GM21576 (cell line): ENCODE measurements around the gene TOP1.

Experiments
- ATAC-seq: cut with Tn5 transposase; IDR thresholded peaks from one replicate; pipeline ENCODE4 v1.9.1; 2021; ENCODE audit warnings: mild to moderate bottlenecking, moderate library complexity; ENCODE audit not compliant: unreplicated experiment

Gene TOP1

DNA sequence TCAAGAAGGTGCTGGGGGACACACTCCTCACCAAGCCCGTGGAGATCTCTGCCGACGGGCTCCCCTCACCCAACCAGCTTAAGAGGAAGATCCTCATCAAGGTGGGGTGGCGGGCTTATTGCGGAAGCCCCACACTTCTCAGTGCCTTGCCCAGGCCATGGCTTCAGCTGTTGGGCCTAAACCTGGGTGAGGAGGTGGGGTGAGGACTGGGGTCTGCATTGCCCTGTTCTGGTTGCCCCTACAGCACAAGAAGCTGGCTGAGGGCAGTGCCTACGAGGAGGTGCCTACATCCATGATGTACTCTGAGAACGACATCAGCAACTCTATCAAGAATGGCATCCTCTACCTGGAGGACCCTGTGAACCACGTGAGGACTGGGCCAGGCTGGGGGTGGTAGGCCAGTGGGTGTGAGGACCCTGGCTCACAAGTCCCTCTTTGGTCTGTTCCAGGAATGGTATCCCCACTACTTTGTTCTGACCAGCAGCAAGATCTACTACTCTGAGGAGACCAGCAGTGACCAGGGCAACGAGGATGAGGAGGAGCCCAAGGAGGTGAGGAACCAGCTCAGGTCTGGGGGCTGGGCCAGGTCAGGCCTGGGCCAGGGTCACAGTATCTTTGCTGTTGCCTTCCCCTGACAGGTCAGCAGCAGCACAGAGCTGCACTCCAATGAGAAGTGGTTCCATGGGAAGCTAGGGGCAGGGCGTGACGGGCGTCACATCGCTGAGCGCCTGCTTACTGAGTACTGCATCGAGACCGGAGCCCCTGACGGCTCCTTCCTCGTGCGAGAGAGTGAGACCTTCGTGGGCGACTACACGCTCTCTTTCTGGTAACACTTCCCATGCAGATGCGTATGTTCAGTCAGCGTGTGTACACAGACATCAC, 136.6 kb downstream of the TOP1 start:
- ATAC-seq: no peak

DNA sequence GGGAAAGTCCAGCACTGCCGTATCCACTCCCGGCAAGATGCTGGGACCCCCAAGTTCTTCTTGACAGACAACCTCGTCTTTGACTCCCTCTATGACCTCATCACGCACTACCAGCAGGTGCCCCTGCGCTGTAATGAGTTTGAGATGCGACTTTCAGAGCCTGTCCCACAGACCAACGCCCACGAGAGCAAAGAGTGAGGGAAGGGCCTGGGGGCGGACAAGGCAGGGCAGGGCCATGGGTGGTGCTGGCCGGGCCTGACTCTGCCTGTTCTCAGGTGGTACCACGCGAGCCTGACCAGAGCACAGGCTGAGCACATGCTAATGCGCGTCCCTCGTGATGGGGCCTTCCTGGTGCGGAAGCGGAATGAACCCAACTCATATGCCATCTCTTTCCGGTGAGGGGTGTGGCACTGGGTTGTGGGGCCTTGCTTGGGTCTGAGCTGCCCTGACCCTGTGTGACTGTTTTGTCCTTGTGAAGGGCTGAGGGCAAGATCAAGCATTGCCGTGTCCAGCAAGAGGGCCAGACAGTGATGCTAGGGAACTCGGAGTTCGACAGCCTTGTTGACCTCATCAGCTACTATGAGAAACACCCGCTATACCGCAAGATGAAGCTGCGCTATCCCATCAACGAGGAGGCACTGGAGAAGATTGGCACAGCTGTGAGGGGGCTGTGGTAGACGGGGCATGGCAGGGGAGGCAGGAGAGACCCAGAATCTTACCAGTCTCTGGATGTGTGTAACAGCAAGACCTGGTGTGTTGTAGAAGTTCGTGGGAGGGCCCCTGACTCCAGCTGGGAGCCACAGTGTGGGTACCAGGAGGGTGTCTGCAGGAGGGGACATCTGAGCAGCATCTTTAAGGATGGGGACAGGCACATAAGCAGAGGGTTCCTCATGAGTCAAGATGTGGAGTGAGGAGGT, 137.8 kb downstream of the TOP1 start:
- ATAC-seq: no peak

GRCh38 chr20:41167118-41167470, 138.5 kb downstream of the TOP1 start:
- no peak for ATAC-seq

- peak; percentile 48 for ATAC-seq
Observed at GRCh38 chr20:41167481-41168253, 139.0 kb downstream of the TOP1 start.

GRCh38 chr20:41168281-41169161, 139.9 kb downstream of the TOP1 start:
- no peak for ATAC-seq

- no peak for ATAC-seq
Observed at GRCh38 chr20:41169162-41169690, 140.6 kb downstream of the TOP1 start.

DNA sequence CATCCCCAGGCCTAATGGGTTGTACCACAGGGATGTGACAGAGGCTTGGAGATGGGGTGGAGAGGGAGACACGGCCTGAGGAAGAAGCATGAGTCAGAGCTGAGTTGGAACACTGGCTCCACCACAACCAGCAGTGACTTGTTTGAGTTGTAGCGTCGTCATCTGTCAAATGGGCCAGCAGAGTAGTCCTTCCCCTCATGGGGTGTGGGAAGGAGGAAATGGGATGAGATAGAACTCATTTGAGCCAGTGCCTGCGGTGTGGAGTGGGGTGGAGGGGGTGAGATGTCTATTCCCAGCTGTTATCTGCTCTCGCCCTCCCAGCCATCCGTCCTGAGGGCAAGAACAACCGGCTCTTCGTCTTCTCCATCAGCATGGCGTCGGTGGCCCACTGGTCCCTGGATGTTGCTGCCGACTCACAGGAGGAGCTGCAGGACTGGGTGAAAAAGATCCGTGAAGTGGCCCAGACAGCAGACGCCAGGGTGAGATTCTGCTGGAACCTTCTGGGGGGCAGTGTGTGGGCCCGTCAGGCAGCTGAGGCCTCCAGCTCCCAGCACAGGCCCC, 141.2 kb downstream of the TOP1 start:
- ATAC-seq: no peak

DNA sequence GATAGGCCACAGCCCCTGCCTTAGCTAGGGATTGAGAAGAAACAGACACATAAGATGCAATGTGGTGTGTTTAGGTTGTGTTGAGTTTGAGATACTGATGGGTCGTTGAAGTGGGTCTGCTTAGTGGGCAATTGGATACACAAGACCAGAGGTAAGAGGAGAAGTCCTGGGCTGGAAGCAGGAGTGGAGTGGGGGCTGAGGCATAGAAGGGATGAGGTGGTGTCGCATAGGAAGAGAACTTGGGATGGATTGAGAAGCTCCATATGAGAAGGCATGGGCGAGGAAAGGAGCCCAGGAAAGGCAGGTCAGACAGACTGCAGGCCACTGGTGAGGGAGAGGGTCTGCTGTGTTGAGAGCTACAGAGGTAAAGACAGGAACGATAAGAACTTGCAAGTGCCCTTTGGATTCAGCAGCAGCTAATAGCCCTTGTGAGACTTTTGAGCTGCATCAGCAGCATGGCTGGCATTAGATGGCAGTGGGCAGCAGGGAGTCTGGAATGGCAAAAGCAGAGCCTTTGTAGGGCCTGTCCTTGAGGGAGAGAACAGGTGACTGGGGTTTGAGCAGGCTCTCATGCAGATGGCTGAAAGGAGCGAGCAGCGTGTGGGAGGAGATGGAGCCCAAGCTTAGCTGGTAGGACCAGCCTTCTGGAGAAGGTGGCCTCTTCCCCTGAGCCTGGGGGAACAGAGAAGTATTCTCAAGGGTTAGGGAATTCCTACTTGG, 141.9 kb downstream of the TOP1 start:
- ATAC-seq: no peak

DNA sequence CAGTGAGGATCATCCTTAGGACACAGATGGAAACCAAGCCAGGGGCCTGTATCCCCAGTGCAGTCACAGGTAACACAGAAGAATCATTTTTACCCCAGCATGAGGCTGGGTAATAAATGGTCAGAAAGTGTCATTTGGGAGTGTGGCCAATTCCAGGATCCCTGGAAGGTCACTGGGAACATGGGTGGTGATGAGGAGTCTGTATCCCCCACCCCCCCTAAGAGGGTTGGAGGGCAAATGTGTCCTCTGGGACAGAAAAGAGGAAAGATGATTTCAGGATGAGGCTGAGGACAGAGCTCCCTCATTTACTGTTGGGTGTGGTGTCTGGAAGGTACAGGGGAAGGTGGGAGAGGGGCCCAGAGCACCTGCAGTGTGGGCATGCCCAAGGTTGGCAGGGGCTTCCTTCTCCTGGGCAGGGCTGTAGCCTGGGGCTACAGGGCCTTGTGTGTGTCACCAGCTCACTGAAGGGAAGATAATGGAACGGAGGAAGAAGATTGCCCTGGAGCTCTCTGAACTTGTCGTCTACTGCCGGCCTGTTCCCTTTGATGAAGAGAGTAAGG, 143.2 kb downstream of the TOP1 start:
- no peak for ATAC-seq

DNA sequence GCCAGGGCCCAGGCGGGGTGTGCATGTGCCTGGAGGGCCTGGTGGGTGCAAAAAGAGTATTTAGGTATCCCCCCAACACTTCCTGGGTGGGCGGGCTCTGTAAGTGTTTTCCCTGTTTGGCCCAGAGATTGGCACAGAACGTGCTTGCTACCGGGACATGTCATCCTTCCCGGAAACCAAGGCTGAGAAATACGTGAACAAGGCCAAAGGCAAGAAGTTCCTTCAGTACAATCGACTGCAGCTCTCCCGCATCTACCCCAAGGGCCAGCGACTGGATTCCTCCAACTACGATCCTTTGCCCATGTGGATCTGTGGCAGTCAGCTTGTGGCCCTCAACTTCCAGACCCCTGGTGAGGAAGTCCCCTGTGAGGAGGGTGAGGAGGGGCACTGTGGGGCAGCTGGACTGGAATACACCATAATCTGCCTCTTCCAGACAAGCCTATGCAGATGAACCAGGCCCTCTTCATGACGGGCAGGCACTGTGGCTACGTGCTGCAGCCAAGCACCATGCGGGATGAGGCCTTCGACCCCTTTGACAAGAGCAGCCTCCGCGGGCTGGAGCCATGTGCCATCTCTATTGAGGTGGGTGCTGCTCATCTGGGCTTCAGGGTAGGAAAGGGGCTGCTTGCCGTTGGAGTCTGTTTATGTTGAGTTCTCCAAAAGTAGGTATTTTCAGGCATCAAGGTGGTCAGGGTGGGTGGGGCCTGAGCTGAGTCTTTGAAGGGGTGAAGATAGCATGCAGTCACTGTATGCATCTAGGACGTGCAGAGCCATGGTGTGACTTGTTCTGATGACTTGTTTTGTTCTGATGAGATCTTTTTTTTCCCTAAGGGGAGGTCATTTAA, 143.9 kb downstream of the TOP1 start:
- no peak for ATAC-seq

GRCh38 chr20:41173161-41173721, 144.6 kb downstream of the TOP1 start:
- ATAC-seq: no peak

DNA sequence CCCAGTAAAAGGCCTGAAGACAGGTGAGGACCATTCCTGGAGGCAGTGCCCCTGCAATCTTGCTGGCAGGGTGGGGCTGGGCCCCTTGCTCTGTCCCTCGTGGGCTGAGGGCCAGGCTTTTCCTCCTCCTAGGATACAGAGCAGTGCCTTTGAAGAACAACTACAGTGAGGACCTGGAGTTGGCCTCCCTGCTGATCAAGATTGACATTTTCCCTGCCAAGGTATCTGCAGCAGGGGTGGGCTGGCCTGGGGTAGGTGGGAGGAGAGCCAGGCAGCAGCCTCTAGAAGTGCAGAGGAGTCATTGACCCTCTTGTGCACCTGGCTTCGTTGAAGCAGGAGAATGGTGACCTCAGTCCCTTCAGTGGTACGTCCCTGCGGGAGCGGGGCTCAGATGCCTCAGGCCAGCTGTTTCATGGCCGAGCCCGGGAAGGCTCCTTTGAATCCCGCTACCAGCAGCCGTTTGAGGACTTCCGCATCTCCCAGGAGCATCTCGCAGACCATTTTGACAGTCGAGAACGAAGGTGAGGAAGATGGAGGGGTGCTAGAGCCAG, 145.2 kb downstream of the TOP1 start:
- no peak for ATAC-seq
